ENCODE results near the gene PAM16. TPM values are rescaled to one million over a fixed set of nuclear protein-coding genes. Genes with fewer than 3 reads are reported as not detected.
A peak's percentile ranks its signal among the peaks of the same experiment; 100 is the strongest.

PAM16 gene
- total RNA-seq, 1 experiment from 2014 or later: 80.4 TPM

DNA sequence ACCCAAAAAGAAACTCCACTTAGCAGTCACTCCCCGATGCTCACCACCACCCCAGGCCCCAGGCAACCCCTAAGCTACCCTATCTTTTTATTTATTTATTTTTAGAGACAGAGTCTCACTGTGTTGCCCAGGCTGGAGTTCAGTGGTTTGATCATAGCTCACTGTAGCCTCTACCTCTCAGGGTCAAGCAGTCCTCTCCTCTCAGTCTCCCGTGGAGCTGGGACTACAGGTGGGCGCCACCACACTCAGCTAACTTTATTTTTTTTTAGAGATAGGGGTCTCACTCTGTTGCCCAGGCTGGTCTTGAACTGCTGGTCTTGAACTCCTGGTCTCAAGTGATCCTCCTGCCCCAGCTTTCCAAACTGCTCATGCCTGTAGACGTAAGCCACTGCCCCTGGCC is 49.9 kb downstream of the PAM16 start:
- Histone ChIP-seq H3K4me1 (ENCODE audit: insufficient read depth, low read length) (peaks cover 3% of the 10 kb centered on the region; the same call in 1 of the 2 replicates), H3K18ac (ENCODE audit: insufficient read length, low read depth, low read length) (no peak overlapping the region), H3K79me2 (ENCODE audit: insufficient read depth, low read length) (no peaks in the 10 kb centered on the region), H2BK20ac (ENCODE audit: low read depth, low read length, poor library complexity, severe bottlenecking) (no peak overlapping the region), H3K4me2 (ENCODE audit: insufficient read depth, insufficient read length, low read length) (no peak overlapping the region), H2BK12ac (ENCODE audit: insufficient read length, low read depth, low read length) (no peak overlapping the region), H2BK120ac (ENCODE audit: low read depth, low read length, poor library complexity, severe bottlenecking) (no peak overlapping the region), H4K5ac (ENCODE audit: insufficient read length, low read depth, low read length) (no peak overlapping the region), H4K91ac (ENCODE audit: insufficient read length, low read depth, low read length) (no peak overlapping the region), H3K56ac (ENCODE audit: insufficient read length, low read depth, low read length) (no peak overlapping the region), H3K23ac (ENCODE audit: insufficient read length, low read depth, low read length) (no peak overlapping the region), H2BK15ac (ENCODE audit: low read depth, low read length) (no peak overlapping the region), H3K4ac (ENCODE audit: low read depth, low read length) (no peak overlapping the region), H3K79me1 (ENCODE audit: insufficient read depth, low read depth, low read length, poor library complexity, severe bottlenecking) (no peaks in the 10 kb centered on the region), H4K8ac (replicated peaks; ENCODE audit: insufficient read length, low read depth, low read length) (no peak overlapping the region), H2AFZ (ENCODE audit: low read length) (no peak overlapping the region), H3K27ac (ENCODE audit: insufficient read length, low read depth, low read length) (no peak overlapping the region), H3K23me2 (ENCODE audit: insufficient read length, low read depth, low read length, poor library complexity, severe bottlenecking) (no peaks in the 10 kb centered on the region), H2AK5ac (ENCODE audit: insufficient read length, low read length) (no peak overlapping the region), H3T11ph (ENCODE audit: low read length) (no peak overlapping the region), H3K27me3 (ENCODE audit: insufficient read depth, low read length) (no peaks in the 10 kb centered on the region), H3K9me3 (ENCODE audit: control insufficient read depth, low read depth, low read length) (no peaks in the 10 kb centered on the region), H2BK5ac (ENCODE audit: insufficient read length, low read length) (no peak overlapping the region), H3K14ac (ENCODE audit: insufficient read depth, low read length) (no peak overlapping the region), H4K20me1 (ENCODE audit: control insufficient read depth, insufficient read depth, insufficient read length) (no peaks in the 10 kb centered on the region), H3K9ac (ENCODE audit: extremely low read depth, insufficient read length, low read length) (no peak overlapping the region)
- peaks cover 0 to 26% (median 19%) of the 10 kb centered on the region in 3 experiments for H3K36me3 Mint-ChIP-seq (ENCODE audit: insufficient read depth in 1 of 3, low read depth in 3 of 3)
- no peak overlapping the region for H3K4me3 Mint-ChIP-seq
- H3K27ac Mint-ChIP-seq: peak overlapping the region in 1 of 3 experiments; percentile 22; a peak in 1 of 7 replicates
- DNase-seq: no peak
- no peaks in the 10 kb centered on the region for H3K9me3 Mint-ChIP-seq
- H3K27me3 Mint-ChIP-seq (ENCODE audit: low read depth): no peaks in the 10 kb centered on the region
- TF ChIP-seq CTCF (conservative IDR thresholded peaks at IDR 0.05): no peak
- H3K4me1 Mint-ChIP-seq: peaks cover 21 to 27% of the 10 kb centered on the region in 2 experiments
- no CpG with 5 or more reads among the region's 4 CpGs for WGBS (ENCODE audit: extremely low coverage, insufficient read length, low lambda C conversion rate)
